K562 (cell line): Measurements from ENCODE around the gene WNT3. TPM values are rescaled to one million over a fixed set of nuclear protein-coding genes. Genes with fewer than 3 reads are reported as not detected.

Experiments used
- CXXC5 ChIP-seq: fragments of 250-450 bp; sonication (Bioruptor Pico); IDR thresholded peaks from 2 replicates; pipeline ENCODE4 v1.8.0; 2022; ENCODE audit warnings: inconsistent platforms, mild to moderate bottlenecking, moderate library complexity
- E2F3 ChIP-seq: fragments of 250-450 bp; sonication (Bioruptor Pico); IDR thresholded peaks from 2 replicates; pipeline ENCODE4 v1.4.0; 2020; ENCODE audit warnings: mild to moderate bottlenecking
- ETV1 ChIP-seq: fragments of 450-650 bp; conservative IDR thresholded peaks from 2 replicates; pipeline ENCODE4 v1.6.1; 2016; ENCODE audit warnings: missing genetic modification characterization, control low read depth, low read depth, missing compliant biosample characterization
- FOXP1 ChIP-seq: sonication (generic); formaldehyde crosslinking; IDR thresholded peaks from 2 replicates; pipeline ENCODE4 v1.8.0; 2022; ENCODE audit warnings: mild to moderate bottlenecking, missing genetic modification reagents
- L3MBTL2 ChIP-seq: fragments of 450-650 bp; IDR thresholded peaks from 2 replicates; pipeline ENCODE4 v1.6.1; 2016; ENCODE audit warnings: mild to moderate bottlenecking, moderate library complexity
- NR2C2 ChIP-seq, 2 experiments: fragments of 200-800 bp in 1 of 2; sonication (Bioruptor generic) in 1 of 2; sonication (generic) in 1 of 2; formaldehyde crosslinking in 1 of 2; IDR thresholded peaks; 2 replicates each; pipeline versions ENCODE4 v1.6.1 to v1.8.0; 2016 to 2022; ENCODE audit warnings: mild to moderate bottlenecking in 1 of 2, missing compliant biosample characterization in 1 of 2, missing genetic modification characterization in 1 of 2, missing genetic modification reagents in 1 of 2
- RBBP5 ChIP-seq: fragments of 200-600 bp; sonication (generic); IDR thresholded peaks from 2 replicates; pipeline ENCODE4 v1.6.1; 2012; ENCODE audit warnings: borderline replicate concordance, mild to moderate bottlenecking, low read length, control low read depth, inconsistent platforms; ENCODE audit not compliant: insufficient read depth, poor library complexity, severe bottlenecking
- polyA plus RNA-seq, 8 experiments: library from polyadenylated mRNA; depleted of rRNA in 4 of 8; stranded (reverse) in 5 of 8; unstranded in 3 of 8; fragments of >200 nt; fragmentation: Nextera tagmentation in 2 of 8; fragmentation: Illumina TruSeq in 1 of 8; extraction: Ambion mirVana in 2 of 8; extraction: Trizol in 1 of 8; gene quantifications; 2 replicates each; pipeline versions ENCODE4 v1.2.1 to v1.2.3, GENCODE V29; 2011 to 2014; ENCODE audit warnings: inconsistent platforms in 1 of 8, missing spikeins in 1 of 8
- total RNA-seq, 7 experiments: library from RNA; depleted of rRNA in 6 of 7; stranded (reverse); fragments of >200 nt in 6 of 7; fragmentation: Illumina TruSeq in 2 of 7; extraction: Trizol in 2 of 7; gene quantifications; 2 replicates each; pipeline versions ENCODE4 v1.2.1 to v1.2.3, GENCODE V29; 2011 to 2021; ENCODE audit warnings: low replicate concordance in 1 of 7
- TF ChIP-seq, protein P1 (sequence below): sonication (generic); formaldehyde crosslinking; IDR thresholded peaks from 2 replicates; pipeline ENCODE4 v1.8.0; 2022; ENCODE audit warnings: mild to moderate bottlenecking, missing genetic modification reagents
- TF ChIP-seq, protein P2 (sequence below): fragments of 200-800 bp; sonication (Bioruptor generic); IDR thresholded peaks from 2 replicates; pipeline ENCODE4 v1.6.1; 2017; ENCODE audit warnings: missing genetic modification characterization, missing compliant biosample characterization
- TF ChIP-seq, protein P3 (sequence below): sonication (generic); formaldehyde crosslinking; IDR thresholded peaks from 2 replicates; pipeline ENCODE4 v1.4.0; 2020; ENCODE audit warnings: mild to moderate bottlenecking, missing genetic modification reagents

The WNT3 gene
- total and polyA plus RNA-seq, 9 of the 15 experiments (the other 6 are each of a cell fraction or from before 2014, with no cell fraction given): 1.5 to 6.1 (median 3.3) TPM

DNA sequence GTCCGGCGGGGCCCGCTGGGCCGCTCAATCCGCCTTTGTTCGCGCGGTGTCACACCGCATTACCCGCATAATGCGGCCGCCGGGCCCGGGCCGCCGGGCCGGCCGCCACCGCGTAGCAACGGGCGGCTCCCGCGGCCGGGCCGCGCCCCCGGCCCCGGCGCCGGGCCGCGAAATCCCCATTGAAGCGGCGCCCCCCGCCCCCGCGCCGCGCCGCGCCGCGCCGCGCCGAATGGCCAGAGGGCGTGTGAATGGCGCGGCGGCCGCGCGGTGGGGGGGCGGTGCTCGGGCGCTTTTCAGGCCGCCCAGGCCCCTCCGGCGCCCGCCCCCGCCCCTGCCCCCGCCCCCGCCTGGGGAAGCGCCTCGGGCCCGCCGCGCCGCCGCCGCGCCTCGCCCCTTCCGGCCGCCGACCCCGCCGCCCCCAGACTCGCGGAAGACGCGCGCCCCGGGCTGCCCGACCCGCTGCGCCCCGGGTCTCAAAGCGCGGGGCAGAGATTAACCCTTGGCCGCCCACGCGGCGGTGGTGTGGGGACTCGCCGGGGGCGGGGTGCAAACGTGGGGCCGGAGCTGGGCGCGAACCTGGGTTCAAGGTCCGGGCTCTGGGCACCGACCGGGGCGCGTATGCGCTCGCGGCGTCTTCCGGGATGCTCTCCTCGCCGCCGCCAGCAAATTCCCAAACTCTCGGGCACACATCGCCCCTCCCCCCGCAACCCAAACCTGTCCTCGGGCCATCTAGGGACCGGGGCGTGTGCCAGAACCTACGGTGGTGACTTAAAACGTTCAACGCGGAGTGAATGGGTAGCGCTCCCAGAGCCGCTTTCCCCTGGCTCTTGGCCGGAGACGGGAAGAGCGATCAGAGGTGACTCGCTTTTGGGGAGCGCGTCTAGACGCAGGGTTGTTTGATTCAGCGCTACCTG lies 46.7 kb downstream of the WNT3 start (continued):
- TF ChIP-seq, protein P1, sequence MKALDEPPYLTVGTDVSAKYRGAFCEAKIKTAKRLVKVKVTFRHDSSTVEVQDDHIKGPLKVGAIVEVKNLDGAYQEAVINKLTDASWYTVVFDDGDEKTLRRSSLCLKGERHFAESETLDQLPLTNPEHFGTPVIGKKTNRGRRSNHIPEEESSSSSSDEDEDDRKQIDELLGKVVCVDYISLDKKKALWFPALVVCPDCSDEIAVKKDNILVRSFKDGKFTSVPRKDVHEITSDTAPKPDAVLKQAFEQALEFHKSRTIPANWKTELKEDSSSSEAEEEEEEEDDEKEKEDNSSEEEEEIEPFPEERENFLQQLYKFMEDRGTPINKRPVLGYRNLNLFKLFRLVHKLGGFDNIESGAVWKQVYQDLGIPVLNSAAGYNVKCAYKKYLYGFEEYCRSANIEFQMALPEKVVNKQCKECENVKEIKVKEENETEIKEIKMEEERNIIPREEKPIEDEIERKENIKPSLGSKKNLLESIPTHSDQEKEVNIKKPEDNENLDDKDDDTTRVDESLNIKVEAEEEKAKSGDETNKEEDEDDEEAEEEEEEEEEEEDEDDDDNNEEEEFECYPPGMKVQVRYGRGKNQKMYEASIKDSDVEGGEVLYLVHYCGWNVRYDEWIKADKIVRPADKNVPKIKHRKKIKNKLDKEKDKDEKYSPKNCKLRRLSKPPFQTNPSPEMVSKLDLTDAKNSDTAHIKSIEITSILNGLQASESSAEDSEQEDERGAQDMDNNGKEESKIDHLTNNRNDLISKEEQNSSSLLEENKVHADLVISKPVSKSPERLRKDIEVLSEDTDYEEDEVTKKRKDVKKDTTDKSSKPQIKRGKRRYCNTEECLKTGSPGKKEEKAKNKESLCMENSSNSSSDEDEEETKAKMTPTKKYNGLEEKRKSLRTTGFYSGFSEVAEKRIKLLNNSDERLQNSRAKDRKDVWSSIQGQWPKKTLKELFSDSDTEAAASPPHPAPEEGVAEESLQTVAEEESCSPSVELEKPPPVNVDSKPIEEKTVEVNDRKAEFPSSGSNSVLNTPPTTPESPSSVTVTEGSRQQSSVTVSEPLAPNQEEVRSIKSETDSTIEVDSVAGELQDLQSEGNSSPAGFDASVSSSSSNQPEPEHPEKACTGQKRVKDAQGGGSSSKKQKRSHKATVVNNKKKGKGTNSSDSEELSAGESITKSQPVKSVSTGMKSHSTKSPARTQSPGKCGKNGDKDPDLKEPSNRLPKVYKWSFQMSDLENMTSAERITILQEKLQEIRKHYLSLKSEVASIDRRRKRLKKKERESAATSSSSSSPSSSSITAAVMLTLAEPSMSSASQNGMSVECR (CRISPR knock-in tag): peak; percentile 52; the same call in 1 of the 2 replicates
- TF ChIP-seq L3MBTL2 (peak; percentile 40; the same call in 1 of the 2 replicates), NR2C2 (CRISPR knock-in tag; IDR thresholded peaks at IDR 0.05) (no peak), NR2C2 (tag; IDR thresholded peaks at IDR 0.05) (peak; percentile 59; the same call in 1 of the 2 replicates), CXXC5 (CRISPR knock-in tag) (peak; percentile 43; the same call in 1 of the 2 replicates), E2F3 (CRISPR knock-in tag) (no peak), RBBP5 (peak; percentile 4), FOXP1 (peak; percentile 84), ETV1 (tag) (no peak)
- TF ChIP-seq, protein P2, sequence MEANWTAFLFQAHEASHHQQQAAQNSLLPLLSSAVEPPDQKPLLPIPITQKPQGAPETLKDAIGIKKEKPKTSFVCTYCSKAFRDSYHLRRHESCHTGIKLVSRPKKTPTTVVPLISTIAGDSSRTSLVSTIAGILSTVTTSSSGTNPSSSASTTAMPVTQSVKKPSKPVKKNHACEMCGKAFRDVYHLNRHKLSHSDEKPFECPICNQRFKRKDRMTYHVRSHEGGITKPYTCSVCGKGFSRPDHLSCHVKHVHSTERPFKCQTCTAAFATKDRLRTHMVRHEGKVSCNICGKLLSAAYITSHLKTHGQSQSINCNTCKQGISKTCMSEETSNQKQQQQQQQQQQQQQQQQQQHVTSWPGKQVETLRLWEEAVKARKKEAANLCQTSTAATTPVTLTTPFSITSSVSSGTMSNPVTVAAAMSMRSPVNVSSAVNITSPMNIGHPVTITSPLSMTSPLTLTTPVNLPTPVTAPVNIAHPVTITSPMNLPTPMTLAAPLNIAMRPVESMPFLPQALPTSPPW (CRISPR knock-in tag): peak; percentile 91
- TF ChIP-seq, protein P3, sequence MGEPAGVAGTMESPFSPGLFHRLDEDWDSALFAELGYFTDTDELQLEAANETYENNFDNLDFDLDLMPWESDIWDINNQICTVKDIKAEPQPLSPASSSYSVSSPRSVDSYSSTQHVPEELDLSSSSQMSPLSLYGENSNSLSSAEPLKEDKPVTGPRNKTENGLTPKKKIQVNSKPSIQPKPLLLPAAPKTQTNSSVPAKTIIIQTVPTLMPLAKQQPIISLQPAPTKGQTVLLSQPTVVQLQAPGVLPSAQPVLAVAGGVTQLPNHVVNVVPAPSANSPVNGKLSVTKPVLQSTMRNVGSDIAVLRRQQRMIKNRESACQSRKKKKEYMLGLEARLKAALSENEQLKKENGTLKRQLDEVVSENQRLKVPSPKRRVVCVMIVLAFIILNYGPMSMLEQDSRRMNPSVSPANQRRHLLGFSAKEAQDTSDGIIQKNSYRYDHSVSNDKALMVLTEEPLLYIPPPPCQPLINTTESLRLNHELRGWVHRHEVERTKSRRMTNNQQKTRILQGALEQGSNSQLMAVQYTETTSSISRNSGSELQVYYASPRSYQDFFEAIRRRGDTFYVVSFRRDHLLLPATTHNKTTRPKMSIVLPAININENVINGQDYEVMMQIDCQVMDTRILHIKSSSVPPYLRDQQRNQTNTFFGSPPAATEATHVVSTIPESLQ: no peak
